IPS DF 19.7 (cell line): ENCODE data around the gene ANOS1.
A peak's percentile ranks its signal among the peaks of the same experiment; 100 is the strongest.

Experiments
- DNase-seq: peaks from one replicate; pipeline ENCODE4 v3.0.0-alpha.2; 2013; ENCODE audit warnings: low read depth, low spot score

ANOS1 gene

DNA sequence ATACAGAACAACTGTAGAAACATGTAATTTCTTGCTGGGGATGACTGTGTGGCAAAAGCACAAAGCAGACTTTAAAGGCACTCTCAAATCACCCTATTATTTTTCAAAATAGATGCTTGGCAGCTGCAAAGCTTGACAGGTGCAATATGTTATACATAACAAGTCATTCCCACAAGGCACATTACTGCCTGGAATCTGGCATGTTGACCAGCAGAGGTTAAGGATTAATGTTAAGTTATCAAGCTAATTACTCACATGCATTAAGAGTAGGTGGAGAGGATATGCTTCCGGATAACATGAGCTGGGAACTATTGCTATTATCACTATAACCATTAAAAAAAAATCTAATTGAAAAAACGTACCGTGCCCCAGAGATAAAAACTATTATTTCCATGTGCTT is 17.8 kb downstream of the ANOS1 start:
- no peak for DNase-seq

DNA sequence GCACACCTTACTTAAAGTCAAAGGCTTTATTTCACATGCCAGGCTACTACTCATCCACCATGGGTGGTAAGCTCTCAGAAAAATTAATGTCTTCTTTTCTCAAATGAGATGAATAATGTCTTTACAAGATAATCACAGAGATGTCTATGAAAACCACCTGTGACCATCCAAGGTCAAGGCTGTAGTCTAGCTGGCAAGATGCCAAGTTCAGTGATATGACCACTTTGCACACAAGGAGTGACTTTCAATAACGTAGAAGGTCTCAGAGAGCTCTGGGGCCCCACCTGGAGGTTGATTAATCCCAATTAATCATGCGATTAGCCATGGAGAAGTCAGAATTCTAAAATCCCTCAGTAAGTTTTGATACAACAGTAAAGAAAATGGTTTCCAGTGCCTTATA is 20.5 kb downstream of the ANOS1 start:
- no peak for DNase-seq

DNA sequence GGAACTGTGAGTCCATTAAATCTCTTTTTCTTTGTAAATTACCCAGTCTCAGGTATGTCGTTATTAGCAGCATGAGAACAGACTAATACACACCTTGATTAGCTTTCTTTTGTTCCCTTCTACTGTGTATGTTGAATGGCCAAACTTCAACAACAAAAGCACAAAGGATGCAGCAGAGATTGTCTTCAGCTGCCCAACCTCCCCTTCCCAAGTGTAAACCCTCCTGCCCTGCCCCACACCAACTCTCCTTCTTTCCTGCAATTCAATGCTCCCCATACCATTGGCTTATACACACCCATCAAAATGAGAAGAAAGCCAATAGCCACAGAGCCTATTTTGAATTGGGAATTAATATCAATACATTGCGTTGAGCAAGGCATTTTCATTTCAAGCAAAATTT is 27.8 kb downstream of the ANOS1 start:
- DNase-seq: no peak

DNA sequence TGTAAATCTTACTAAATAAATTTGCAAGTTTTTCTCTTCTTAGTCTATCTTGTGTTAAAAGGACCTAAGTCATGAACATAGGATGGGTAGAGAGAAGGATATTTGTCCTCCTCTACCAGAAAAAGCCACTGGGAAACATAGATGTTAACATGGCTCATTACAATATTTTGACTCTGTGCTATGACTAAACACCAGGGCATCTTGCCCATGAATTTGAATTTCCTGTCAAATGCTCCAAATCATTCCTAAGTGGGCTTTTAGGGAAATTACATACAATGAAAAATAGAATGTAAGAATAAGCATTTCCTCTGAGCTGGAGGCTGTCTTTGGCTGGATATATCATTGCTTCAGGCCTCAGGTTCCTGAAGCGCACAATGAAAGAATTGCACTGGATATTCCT is 39.1 kb downstream of the ANOS1 start:
- DNase-seq: no peak

DNA sequence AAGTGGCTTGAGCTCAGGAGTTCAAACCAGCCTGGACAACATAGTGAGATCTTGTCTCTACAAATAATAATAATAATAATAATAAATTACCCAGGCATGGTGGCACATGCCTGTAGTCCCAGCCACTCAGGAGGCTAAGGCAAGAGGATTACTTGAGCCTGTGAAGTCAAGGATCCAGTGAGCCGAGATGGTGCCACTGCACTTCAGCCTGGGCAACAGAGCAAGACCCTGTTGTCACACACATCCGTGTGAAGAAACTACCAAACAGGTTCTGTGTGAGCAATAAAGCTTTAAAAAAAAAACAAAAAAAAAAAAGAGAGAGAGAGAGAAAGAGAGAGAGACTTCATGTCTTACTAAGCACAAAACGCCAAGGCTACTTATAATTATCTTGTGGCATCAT is 42.5 kb downstream of the ANOS1 start:
- DNase-seq: no peak

DNA sequence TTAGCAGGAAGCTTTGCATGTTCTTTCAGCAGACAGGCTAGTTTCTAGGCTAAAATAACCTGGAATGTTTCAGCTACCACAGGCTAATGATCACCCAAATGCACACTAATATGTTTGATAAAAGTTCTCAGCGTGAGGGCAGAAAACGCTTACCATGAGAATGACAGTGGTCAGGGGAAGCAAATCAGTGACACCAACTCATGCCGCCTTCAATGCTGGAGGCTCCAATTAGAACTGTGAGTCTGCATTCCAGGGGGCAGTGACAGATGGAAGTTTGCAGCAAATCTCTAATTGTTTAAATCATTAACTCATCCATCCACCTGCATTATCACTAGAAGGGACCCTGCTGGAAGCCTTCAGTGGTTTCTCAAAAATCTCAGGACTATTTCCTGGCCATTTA is 43.2 kb downstream of the ANOS1 start:
- DNase-seq: peak; percentile 80

DNA sequence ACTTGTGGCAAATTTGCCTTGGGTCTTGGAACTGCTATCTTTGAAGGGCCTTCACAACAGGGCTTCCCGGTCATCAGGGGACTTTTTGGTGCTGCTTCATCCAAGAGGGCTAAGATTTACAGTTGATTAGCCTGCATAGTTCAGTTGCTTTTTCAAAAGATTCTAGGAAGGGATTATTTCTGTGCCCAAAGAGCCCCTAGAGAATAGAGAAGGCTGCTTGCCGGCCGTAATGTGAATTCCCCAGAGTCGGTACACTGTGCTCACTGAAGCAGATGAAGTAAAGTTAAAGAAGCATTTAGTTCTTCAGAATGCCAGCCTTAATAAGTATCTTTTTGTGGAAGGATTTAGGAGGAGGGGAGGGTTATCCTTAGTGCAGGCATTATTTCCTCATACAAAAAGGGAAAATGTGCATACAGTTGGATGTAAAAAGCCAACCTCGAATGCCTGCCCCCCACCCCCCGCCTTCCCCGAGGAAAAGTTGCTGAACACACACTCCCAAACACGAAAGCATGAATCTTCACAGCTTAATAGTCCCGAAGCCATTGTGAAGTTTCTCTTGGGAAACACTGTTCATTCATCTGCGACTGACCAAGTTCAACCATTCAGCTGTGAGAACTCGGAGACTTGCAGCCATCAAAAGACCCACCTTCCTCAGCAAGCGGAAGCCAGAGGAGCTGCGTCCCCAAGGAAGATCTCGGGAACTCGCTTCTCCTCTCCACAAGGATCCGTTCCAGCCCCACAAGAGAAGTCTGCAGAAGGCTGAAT is 47.6 kb downstream of the ANOS1 start:
- DNase-seq: no peak

DNA sequence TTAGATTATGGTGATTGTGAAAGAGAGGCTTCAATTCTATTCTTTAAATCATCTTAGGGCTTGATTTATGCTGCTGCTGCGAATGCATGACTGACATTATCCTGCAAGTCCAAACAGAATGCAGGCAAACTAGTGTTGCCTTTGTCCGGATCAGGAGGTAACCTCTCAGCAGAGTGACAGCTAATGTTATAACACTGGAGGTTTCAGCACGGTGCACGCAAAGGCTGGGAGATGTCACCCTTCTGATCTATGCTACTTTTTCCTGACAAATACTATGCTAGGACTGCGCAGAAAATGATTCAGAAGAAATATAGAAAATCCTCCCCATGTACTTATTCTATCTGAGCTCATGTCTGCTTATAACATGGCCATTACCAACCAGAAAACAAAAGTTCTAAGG is 48.2 kb downstream of the ANOS1 start:
- DNase-seq: no peak

DNA sequence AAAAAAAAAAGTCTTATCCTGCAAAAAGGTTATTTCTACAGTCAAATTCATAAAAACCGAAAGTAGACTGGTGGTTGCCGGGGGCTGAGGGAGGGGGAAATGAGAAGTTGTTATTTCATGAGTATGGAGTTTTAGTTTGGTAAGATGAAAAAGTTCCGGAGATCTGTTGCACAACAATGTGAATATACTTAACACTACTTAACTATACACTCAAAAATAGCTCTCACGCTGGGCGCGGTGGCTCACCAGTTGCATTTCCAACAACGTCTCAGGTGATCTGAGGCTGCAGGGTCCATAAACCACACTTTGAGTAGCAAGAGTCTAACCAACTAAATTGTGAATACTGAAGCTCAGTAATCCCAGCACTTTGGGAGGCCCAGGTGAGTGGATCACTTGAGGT is 52.4 kb downstream of the ANOS1 start:
- no peak for DNase-seq

DNA sequence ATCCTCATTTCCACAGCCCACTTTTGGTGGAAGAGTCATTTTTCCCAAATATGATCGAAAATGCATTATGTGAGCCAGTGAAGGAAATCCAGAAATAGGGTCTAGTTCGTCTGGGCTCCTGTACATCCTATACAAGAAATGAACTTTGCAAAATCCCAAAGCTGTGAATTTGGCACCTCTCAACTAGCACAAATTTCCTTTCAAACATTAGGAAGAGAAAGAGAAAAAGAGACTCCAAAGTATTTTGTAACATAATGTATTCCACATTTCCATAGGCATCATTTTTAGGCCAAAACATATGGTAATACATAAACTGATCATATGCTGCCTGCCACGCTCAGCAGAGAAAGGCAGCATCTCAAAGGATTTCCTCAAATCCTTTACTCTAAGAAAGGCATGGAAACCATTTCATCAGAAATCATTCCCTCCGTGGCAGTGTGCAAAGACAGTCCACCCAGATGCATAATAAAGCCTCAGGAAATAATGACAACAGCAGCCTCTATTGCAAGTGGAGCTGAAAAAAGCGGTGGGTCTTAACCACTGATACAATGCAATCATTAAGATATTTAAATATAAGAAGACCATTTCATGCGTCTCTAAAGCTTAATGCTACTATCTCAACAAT is 56.8 kb downstream of the ANOS1 start:
- DNase-seq: no peak

DNA sequence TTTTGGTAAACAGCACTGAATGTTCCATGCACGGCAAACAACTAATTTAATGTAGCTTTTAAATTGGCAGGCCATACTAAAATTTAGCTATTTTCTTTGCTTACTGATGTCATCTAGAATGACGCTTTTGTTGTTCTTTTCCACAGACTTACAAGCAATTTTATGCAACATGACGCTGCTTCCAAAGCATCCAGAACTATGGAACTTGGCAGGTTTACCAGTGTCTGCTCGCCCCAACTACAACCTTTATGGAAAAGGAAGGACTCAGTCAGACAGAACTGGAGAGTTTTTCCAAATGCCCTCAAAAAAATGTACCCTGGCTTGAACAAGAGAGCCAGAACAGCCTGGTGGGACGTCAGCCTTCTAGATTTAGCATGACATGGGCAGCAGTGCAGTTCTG is 58.7 kb downstream of the ANOS1 start:
- DNase-seq: no peak

DNA sequence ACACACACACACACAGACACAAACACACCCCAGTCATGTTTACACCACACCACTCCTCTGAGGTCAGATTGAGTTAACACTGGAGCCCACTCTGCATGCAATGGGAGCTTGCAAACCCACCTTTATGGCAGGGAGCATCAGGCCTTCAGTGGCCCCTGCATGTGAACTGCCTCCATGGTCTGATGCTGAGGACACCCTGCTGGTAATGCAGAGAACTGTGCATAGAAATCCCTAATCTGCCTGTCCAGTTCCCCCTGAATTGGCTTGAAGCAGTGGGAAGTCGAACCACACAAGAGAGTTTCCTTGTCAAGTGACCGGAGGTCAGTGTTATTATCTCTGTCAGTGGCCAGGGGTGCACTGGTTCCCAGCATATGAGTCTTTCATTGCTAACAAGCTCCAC is 59.8 kb downstream of the ANOS1 start:
- DNase-seq: no peak

DNA sequence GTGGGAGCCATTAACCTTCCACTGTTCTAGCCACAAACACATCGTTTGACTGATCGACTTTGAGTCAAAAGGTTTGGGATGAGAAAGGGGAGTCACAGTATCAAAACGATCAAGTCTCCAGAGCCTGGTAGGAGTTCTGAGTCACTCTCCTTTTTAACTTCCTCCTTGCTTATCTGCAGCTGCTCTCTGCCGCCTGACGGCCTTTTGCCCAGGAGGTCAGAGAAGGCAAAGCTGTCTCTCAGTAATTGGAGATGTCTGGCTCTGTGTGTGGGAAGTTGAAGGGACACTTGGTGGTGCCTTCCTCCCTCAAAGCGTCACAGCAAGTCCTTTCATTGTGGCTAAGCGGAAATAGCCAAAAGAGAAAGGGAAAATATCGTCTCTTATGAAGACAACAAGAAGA is 63.1 kb downstream of the ANOS1 start:
- no peak for DNase-seq

DNA sequence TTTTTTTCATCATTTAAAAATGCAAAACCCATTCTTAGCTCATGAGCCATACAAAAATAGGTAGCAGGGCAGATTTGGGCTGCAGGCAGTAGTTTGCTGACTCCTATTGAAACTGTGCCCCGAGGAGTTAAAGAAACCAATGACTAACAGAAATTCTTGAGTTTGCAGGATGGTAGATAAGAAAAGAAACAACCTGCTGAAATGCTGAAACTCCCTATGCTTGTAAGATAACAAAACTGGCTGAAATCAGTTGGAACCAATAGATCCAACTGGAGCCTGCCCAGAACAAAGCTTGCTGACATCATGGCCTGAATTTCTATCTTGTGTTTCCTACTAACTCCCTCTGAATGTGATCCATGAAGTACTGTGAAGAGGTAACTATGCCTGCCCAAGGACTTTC is 68.6 kb downstream of the ANOS1 start:
- no peak for DNase-seq

DNA sequence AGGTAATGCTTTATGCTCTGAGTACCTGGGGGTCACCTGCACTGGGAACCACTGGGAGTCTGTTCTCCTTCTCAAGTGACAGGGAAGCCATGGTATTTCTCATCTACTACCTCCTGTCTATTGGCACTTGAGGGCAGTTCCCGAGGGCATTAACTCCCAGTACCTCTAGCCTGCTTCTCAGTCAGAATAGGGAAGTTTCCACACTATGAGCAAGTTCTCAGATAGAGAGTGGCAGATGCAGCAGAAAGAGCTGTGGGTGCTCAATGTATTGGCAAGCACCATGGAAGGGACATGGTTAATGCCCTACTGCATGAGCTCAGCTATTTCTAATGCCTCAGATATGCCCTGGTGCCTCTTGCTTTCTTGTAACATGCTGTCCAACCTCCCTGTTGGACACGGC is 74.1 kb downstream of the ANOS1 start:
- DNase-seq: no peak

DNA sequence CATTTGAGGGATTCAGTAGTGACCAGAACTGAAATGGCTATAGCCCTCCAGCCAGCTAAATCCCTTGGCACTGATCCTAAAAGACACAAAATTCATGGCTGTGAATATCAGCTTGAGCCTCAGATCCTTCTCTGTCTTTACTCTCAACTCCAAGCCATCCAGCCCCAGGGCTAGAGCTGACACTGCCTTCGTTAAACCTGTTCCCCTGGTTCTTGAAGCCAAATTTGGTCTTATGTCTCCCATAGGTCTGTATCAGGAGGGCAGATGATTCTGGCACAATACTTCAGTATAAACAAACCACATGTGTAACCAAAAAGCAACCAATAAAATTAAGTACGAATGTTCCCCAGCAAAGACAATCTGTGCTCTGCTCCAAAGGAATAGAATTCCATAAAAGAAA is 78.0 kb downstream of the ANOS1 start:
- no peak for DNase-seq

DNA sequence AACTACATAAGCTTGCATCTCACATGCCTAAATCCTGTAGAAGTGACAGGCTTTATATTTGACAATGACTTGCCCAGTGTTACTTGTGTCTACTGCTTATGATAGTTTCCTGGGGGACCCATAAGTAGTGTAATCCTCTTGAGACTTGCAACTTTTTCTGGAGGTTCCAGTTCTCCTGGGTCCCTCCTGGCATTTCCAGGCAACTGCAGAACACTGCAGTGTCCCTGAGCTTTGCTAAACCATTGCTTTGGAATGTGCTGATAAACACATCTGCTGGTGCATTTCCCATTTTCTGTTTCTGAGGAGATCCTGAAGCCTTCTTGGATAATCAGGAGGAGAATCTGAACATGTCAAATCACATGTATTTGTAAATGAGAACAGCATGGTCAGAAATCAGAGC is 82.0 kb downstream of the ANOS1 start:
- no peak for DNase-seq

DNA sequence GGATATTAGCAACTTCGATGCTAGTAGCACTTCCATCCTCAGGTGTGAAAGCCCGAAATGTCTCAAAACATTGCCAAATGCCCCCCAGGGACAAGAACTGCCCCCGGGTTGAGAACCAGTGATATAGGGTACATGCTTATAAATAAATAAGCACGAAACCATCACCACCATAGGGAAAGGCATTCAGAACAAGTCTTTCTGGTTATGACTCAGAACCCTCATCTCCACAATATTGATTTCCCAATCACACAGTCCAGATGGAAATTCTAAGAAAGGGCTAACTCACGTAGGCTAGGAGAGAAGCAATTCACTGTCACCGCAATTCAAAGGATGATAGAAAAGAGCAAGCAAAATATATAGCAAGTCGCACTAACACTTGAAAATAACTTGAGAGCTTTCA is 84.8 kb downstream of the ANOS1 start:
- DNase-seq: no peak

DNA sequence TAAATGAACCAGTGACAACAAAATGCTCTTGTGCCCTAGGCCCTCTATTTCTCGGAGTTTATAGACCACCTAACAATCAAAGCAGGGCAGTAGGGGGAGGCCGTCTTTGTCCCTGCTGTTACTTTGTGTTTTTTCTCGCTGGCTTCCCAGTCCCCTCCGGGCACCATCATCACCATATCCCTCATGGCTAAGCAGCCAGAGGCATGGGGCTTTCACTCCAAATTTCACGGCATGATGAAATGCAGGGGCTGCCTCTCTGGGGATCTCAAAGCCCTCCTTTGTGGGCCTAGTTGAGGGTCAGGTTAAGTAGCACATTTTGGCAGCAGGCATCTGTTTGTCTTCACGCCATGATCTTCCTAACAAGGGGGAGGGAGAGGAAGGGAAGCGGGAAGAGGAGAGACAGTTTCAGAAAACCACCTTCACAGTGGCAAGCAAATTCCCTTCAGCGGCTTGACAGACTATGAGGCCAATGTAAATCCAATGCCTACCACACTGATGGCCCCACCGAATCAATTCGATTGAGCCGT is 91.9 kb downstream of the ANOS1 start:
- DNase-seq: no peak

DNA sequence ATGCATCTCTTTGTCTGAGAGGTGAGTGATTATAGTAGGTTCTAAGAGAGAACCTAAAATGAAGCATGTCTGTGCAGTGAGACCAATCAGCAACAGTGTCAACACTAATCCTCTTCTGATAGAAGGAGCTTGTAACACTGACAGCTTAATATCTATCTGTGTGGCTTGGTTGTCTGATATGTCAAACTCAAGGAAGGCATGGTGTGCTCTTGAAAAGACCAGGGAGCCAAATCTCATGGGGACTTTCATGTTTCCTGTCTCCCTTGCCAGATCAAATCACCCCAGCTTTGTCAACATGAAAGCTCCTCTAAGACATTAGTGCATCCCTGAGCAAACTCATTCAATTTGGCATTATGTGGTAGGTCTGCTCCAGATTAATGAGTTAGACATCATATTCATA is 95.4 kb downstream of the ANOS1 start:
- no peak for DNase-seq

DNA sequence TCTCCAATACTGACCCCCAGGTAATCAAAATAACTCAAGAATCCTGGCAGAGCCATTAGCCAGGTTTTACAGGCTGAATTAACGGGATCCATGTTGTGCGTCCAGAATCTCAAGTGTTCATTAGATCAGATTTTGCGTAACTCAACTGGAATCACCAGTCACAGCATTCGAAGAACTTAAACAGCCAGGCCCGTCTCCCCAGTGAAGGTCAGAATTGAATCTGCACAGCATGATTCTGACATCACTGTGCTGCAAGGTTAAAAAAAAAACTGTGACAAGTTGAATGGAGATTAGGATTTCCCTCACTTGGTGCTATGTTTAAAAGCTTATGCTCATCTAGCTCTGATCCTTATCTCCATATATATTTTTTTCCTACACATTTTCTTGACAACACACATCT is 96.1 kb downstream of the ANOS1 start:
- DNase-seq: no peak

DNA sequence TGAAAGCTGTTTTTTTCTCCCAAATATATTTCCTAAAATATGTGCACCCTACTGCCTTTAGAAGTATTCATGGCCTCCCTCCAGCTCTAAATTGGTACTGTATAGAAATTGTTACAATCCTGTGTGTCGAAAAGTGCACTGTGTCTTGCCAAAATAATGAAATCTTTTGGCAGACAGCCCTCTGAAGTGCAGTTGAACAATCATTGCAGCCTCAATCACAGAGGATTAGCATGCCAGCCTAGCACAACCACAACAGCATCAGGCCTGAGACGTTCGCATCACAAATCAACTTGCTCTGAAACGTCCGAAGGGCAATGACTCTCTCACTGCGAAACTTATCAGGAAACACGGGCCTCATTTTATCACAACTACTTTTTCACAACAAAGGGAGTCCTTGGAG is 99.0 kb downstream of the ANOS1 start:
- DNase-seq: no peak

DNA sequence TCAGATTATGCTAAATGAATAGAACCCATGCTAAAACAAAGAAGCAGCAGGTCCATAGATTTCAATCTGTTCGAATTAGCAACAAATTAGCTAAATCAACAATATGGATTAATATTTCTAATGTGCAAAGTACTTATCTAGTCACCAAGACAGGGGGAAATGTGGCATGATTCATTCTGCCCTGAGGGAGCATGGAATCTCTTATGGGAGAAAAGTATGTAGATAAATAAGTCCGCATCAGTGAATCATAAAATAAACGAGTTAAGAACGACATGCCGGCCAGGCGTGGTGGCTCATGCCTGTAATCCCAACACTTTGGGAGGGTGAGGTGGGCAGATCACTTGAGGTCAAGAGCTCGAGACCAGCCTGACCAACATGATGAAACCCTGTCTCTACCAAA is 102.1 kb downstream of the ANOS1 start:
- DNase-seq: no peak

DNA sequence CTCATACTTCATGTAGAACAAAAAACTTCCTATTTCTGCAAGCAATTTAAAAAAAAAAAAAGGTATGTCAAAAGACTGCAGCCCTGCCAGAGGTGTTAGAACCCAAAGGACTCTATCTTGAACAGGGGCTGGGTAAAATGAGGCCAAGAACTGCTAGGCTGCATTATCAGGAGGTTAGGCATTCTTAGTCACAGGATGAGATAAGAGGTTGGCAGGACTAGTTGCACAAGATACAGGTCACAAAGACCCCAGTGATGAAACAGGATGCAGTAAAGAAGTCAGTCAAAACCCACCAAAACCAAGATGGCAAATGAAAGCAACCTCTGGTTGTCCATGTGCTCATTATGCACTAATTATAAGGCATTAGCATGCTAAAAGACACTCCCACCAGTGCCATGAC is 104.1 kb downstream of the ANOS1 start:
- no peak for DNase-seq
